MCF 10A (cell line): ENCODE results near the gene TP53BP2. TPM values are rescaled to one million over a fixed set of nuclear protein-coding genes. Genes with fewer than 3 reads are reported as not detected.

Experiments used
- BruUV-seq: library from RNA; stranded (reverse); fragments of 400-500 nt; replicated peaks from 2 replicates; lab custom pipeline; 2021; lab: Mats Ljungman, UMichigan
- CTCF ChIA-PET: fragments of 300-600 bp; sonication (Branson Sonifier 250); formaldehyde crosslinking; extraction: SDS; loops from one replicate; lab custom pipeline; 2021; ENCODE audit warnings: antibody characterized with exemption, inconsistent platforms; lab: Yijun Ruan, JAX
- POLR2A ChIA-PET: fragments of 300-600, 350-650 bp; sonication (Branson Sonifier 250); formaldehyde crosslinking; extraction: SDS; loops from one replicate; lab custom pipeline; 2020; ENCODE audit warnings: antibody characterized with exemption, inconsistent platforms; lab: Yijun Ruan, JAX
- DNase-seq: peaks from one replicate; pipeline ENCODE4 v3.0.0-alpha.2; 2018; ENCODE audit not compliant: unreplicated experiment
- H3K27ac Mint-ChIP-seq: one replicate; pipeline ENCODE4 v1.8.0; 2022; ENCODE audit warnings: mild to moderate bottlenecking, low read depth, mixed read lengths; ENCODE audit not compliant: unreplicated experiment
- H3K27me3 Mint-ChIP-seq: one replicate; pipeline ENCODE4 v1.8.0; 2022; ENCODE audit warnings: mixed read lengths; ENCODE audit not compliant: insufficient read depth, unreplicated experiment
- H3K36me3 Mint-ChIP-seq: one replicate; pipeline ENCODE4 v1.8.0; 2022; ENCODE audit warnings: mild to moderate bottlenecking, moderate library complexity, mixed read lengths; ENCODE audit not compliant: insufficient read depth, unreplicated experiment
- H3K4me1 Mint-ChIP-seq: one replicate; pipeline ENCODE4 v1.8.0; 2022; ENCODE audit warnings: mixed read lengths; ENCODE audit not compliant: insufficient read depth, unreplicated experiment
- H3K4me3 Mint-ChIP-seq: one replicate; pipeline ENCODE4 v1.8.0; 2022; ENCODE audit warnings: mild to moderate bottlenecking, moderate library complexity, mixed read lengths; ENCODE audit not compliant: unreplicated experiment
- H3K9me3 Mint-ChIP-seq: one replicate; pipeline ENCODE4 v1.8.0; 2022; ENCODE audit warnings: mixed read lengths; ENCODE audit not compliant: unreplicated experiment
- CTCF ChIP-seq: fragments of 200-600 bp; IDR thresholded peaks from one replicate; pipeline ENCODE4 v1.8.0; 2022; ENCODE audit warnings: antibody characterized with exemption, mild to moderate bottlenecking; ENCODE audit not compliant: unreplicated experiment
- intact Hi-C: fragments of 100-400 bp; cut with micrococcal nuclease; formaldehyde crosslinking; loops from 2 replicates; pipeline ENCODE4 v1.14.1; 2022
- total RNA-seq: library from RNA; stranded (reverse); gene quantifications from 2 replicates; pipeline ENCODE4 v1.2.3, GENCODE V29; 2022

The TP53BP2 gene
- total RNA-seq, 1 experiment from 2014 or later = 64.0 TPM

DNA sequence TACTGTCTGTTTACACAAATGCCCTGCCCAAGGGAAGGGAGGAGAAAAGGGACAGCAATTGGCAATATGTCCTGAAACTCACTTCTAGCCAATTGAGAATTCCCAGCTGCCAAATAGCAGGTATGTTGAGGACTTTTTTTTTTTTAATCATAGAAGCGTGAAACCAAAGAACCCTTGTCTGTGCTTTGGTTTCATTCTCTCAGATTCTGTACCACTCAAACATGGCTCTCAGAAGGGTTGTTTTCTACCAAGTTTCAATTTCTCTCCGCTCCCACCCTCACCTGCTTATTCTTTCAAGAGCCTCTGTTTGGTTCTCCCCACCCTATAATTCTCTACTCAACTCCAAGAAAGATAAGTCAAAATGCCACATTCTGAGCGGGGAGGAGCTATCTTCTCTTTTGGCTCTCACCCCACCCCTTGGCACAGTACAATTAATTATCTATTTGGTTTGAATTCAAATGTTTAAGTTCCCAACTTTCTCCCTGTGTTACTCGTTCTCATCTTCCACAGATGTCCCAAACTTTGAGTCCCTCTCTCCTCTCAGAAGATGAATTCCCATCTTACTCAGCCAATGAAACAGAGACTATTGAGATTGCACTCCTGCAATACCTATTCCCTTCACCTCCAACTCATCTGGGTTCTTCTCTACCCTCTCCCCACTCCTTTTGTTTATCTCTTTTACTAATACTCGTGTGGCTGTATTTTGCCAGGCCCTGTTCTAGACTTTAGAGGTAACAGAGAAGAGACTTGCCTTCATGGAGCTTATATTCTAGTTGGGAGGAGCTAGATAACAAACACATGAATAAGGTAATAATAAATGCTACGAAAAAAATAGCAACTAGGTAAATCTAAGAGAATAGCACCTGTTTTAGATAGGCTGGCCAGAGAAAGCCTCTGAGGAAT lies 3.9 kb upstream of the TP53BP2 start:
- no peak for TF ChIP-seq CTCF
- no peak for DNase-seq
- ChIA-PET POLR2A (interaction anchor here (0.6 to 6.9 kb wide), 8 partner anchors 9 to 728 kb away, joined by 3 to 144 read pairs (median 4); no protein-coding TSS in a partner anchor), CTCF (interaction anchor here (0.5 to 5.3 kb wide), 4 partner anchors 8 to 37 kb away, joined by 3 to 43 read pairs (median 4); no protein-coding TSS in a partner anchor)
- no TSS peak for BruUV-seq
- Mint-ChIP-seq H3K4me1 (peaks cover 8% of the 10 kb centered on the region), H3K36me3 (peaks cover 6% of the 10 kb centered on the region), H3K27ac (no peak overlapping the region), H3K9me3 (peaks cover 7% of the 10 kb centered on the region), H3K4me3 (no peak overlapping the region), H3K27me3 (no peaks in the 10 kb centered on the region)
- intact Hi-C loops = no loop called here

DNA sequence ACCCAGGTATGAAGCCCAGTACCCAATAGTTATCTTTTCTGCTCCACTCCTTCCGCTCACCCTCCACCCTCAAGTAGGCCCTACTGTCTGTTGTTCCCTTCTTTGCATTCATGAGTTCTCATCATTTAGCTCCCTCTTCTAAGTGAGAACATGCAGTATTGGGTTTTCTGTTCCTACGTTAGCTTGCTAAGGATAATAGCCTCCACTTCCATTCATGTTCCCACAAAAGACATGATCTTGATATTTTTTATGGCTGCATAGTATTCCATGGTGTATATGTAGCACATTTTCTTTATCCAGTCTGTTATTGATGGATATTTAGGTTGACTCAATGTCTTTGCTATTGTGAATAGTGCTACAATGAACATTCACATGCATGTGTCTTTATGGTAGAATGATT lies 2.8 kb upstream of the TP53BP2 start:
- intact Hi-C loops = no loop called here
- POLR2A ChIA-PET = interaction anchor here (0.6 to 6.9 kb wide), 5 partner anchors 9 to 485 kb away, joined by 4 to 144 read pairs (median 101); partner anchors contain the start of gene SUSD4
- no peak for TF ChIP-seq CTCF
- no TSS peak for BruUV-seq
- DNase-seq = no peak
- Mint-ChIP-seq H3K27ac (no peak overlapping the region), H3K36me3 (peaks cover 6% of the 10 kb centered on the region), H3K4me1 (peaks cover 15% of the 10 kb centered on the region), H3K4me3 (no peak overlapping the region), H3K9me3 (peaks cover 7% of the 10 kb centered on the region), H3K27me3 (no peaks in the 10 kb centered on the region)
- CTCF ChIA-PET = interaction anchor here (1.1 to 5.3 kb wide), 2 partner anchors 9 to 202 kb away, joined by 3 to 43 read pairs; no protein-coding TSS in a partner anchor

- H3K27me3 Mint-ChIP-seq = no peaks in the 10 kb centered on the region
- H3K4me1 Mint-ChIP-seq = peaks cover 17% of the 10 kb centered on the region
- ChIA-PET CTCF (interaction anchor here (1.1 to 5.3 kb wide), 4 partner anchors 10 to 202 kb away, joined by 3 to 43 read pairs (median 7); no protein-coding TSS in a partner anchor), POLR2A (interaction anchor here (0.6 to 8.2 kb wide), 11 partner anchors 8 to 618 kb away, joined by 3 to 176 read pairs (median 40); no protein-coding TSS in a partner anchor)
- DNase-seq = no peak
- BruUV-seq = no TSS peak
- no peak for TF ChIP-seq CTCF
- intact Hi-C loops = loop anchor here (2.0 kb wide), 2 partner anchors 37 to 135 kb away; partner anchors contain the start of gene CAPN2
- no peak overlapping the region for H3K4me3 Mint-ChIP-seq
- peaks cover 6% of the 10 kb centered on the region for H3K36me3 Mint-ChIP-seq
- no peak overlapping the region for H3K27ac Mint-ChIP-seq
- peaks cover 7% of the 10 kb centered on the region for H3K9me3 Mint-ChIP-seq
Measured at GRCh38 chr1:223847781-223848345, 2.1 kb upstream of the TP53BP2 start.
